HCT116 (cell line): ENCODE measurements around the gene SPARC. TPM values are rescaled to one million over a fixed set of nuclear protein-coding genes. Genes with fewer than 3 reads are reported as not detected.

Experiments used
- ATAC-seq: fragments of 200-7000 bp; cut with Tn5 transposase; 2 replicates; pipeline ENCODE4 v1.9.1; 2020; ENCODE audit warnings: mild to moderate bottlenecking, moderate library complexity
- BruUV-seq: library from RNA; stranded (reverse); fragments of 400-500 nt; replicated peaks from 2 replicates; lab custom pipeline; 2021; lab: Mats Ljungman, UMichigan
- CTCF ChIA-PET: fragments of 300-600 bp; sonication (Branson Sonifier 250); formaldehyde crosslinking; loops from one replicate; lab custom pipeline; 2021; ENCODE audit warnings: antibody characterized with exemption; lab: Charles Lee
- POLR2A ChIA-PET: fragments of 300-600, 350-600 bp; sonication (Branson Sonifier 250); formaldehyde crosslinking; loops from one replicate; lab custom pipeline; 2021; ENCODE audit warnings: antibody characterized with exemption; lab: Charles Lee
- RAD21 ChIA-PET, 2 experiments: fragments of 300-600 bp; sonication (Branson Sonifier 250); formaldehyde crosslinking; loops; one replicate each; lab custom pipeline; 2023; ENCODE audit warnings: low total read pairs in 2 of 2; ENCODE audit not compliant: uncharacterized antibody in 2 of 2, unreplicated experiment in 2 of 2, low non-redundant PET in 1 of 2; lab: Charles Lee
- DNase-seq: peaks from one replicate; pipeline ENCODE4 v3.0.0-alpha.2; 2010; ENCODE audit warnings: low read depth, low spot score
- H2AFZ ChIP-seq: fragments of 200-600 bp; shearing (Covaris generic), sonication (generic); 2 replicates; pipeline ENCODE4 v1.6.1; 2017; ENCODE audit warnings: low read depth, mixed run types, mixed read lengths, antibody characterized with exemption, low read length; ENCODE audit not compliant: poor library complexity, severe bottlenecking
- H3K27ac ChIP-seq: 2 replicates; pipeline ENCODE4 v1.5.1; 2012; ENCODE audit warnings: low read depth, low read length
- H3K27me3 ChIP-seq: fragments of 200-600 bp; sonication (generic); 2 replicates; pipeline ENCODE4 v1.6.1; 2016; ENCODE audit warnings: mixed run types, low read length, mixed read lengths; ENCODE audit not compliant: insufficient read depth
- H3K36me3 ChIP-seq, 2 experiments: fragments of 200-500 bp in 1 of 2; fragments of 200-600 bp in 1 of 2; sonication (Bioruptor generic) in 1 of 2; sonication (generic) in 1 of 2; 2 replicates each; pipeline versions ENCODE4 v1.5.1 to v1.6.1; 2014 to 2016; ENCODE audit warnings: low read length in 2 of 2, inconsistent platforms in 1 of 2, mixed read lengths in 1 of 2, mixed run types in 1 of 2; ENCODE audit not compliant: insufficient read depth in 2 of 2, control insufficient read depth in 1 of 2
- H3K4me1 ChIP-seq, 2 experiments: fragments of 200-600 bp in 1 of 2; sonication (generic) in 1 of 2; 2 replicates each; pipeline versions ENCODE4 v1.5.1 to v1.6.1; 2012 to 2017; ENCODE audit warnings: low read length in 2 of 2, inconsistent platforms in 1 of 2, mild to moderate bottlenecking in 1 of 2, mixed read lengths in 1 of 2, mixed run types in 1 of 2, moderate library complexity in 1 of 2; ENCODE audit not compliant: insufficient read depth in 2 of 2, control insufficient read depth in 1 of 2
- H3K4me2 ChIP-seq: fragments of 200-600 bp; sonication (generic); 2 replicates; pipeline ENCODE4 v1.6.1; 2017; ENCODE audit warnings: mixed run types, low read length, mixed read lengths
- H3K4me3 ChIP-seq, 2 experiments: fragments of 200-600 bp in 1 of 2; sonication (generic) in 1 of 2; replicated peaks in 1 of 2; 2 replicates each; pipeline ENCODE4 v1.5.1; 2011 to 2016; ENCODE audit warnings: low read length in 2 of 2, control low read depth in 1 of 2, low read depth in 1 of 2, mild to moderate bottlenecking in 1 of 2, mixed read lengths in 1 of 2, mixed run types in 1 of 2
- H3K79me2 ChIP-seq: fragments of 200-600 bp; sonication (generic); 2 replicates; pipeline ENCODE4 v1.6.1; 2017; ENCODE audit warnings: mild to moderate bottlenecking, mixed run types, low read length, moderate library complexity, mixed read lengths; ENCODE audit not compliant: insufficient read depth
- H3K9ac ChIP-seq: fragments of 200-600 bp; sonication (generic); 2 replicates; pipeline ENCODE4 v1.6.1; 2016; ENCODE audit warnings: low read length, mixed read lengths
- H3K9me2 ChIP-seq: fragments of 200-600 bp; sonication (generic), shearing (Covaris generic); 2 replicates; pipeline ENCODE4 v1.6.1; 2017; ENCODE audit warnings: mixed run types, mild to moderate bottlenecking, moderate library complexity; ENCODE audit not compliant: insufficient read depth
- H3K9me3 ChIP-seq, 2 experiments: fragments of 200-500 bp in 1 of 2; fragments of 200-600 bp in 1 of 2; sonication (Bioruptor generic) in 1 of 2; sonication (generic) in 1 of 2; 2 replicates each; pipeline ENCODE4 v1.6.1; 2014 to 2017; ENCODE audit warnings: low read length in 2 of 2, mixed read lengths in 2 of 2, inconsistent platforms in 1 of 2, low read depth in 1 of 2, mild to moderate bottlenecking in 1 of 2, mixed run types in 1 of 2, moderate library complexity in 1 of 2; ENCODE audit not compliant: control insufficient read depth in 1 of 2, insufficient read depth in 1 of 2
- H4K20me1 ChIP-seq: fragments of 200-600 bp; sonication (generic), shearing (Covaris generic); 2 replicates; pipeline ENCODE4 v1.6.1; 2017; ENCODE audit warnings: mixed run types, mild to moderate bottlenecking, moderate library complexity; ENCODE audit not compliant: insufficient read depth
- CEBPB ChIP-seq: IDR thresholded peaks from 2 replicates; pipeline ENCODE4 v1.6.1; 2012; ENCODE audit warnings: low read depth
- FOSL1 ChIP-seq: IDR thresholded peaks from 2 replicates; pipeline ENCODE4 v1.6.1; 2012; ENCODE audit warnings: low read depth
- POLR2AphosphoS5 ChIP-seq: IDR thresholded peaks from 2 replicates; pipeline ENCODE4 v1.6.1; 2011; ENCODE audit warnings: mild to moderate bottlenecking, low read depth, low read length, moderate library complexity
- RAD21 ChIP-seq: IDR thresholded peaks from 2 replicates; pipeline ENCODE4 v1.6.1; 2012; ENCODE audit warnings: low read depth, mild to moderate bottlenecking
- SRF ChIP-seq: IDR thresholded peaks from 2 replicates; pipeline ENCODE4 v1.6.1; 2012; ENCODE audit warnings: low read depth
- ZFX ChIP-seq: fragments of 450-650 bp; IDR thresholded peaks from 2 replicates; pipeline ENCODE4 v1.6.1; 2017
- intact Hi-C: fragments of 100-400 bp; cut with micrococcal nuclease; formaldehyde crosslinking; loops from 2 replicates; pipeline ENCODE4 v1.10.0; 2022
- total RNA-seq: library from RNA; stranded (reverse); gene quantifications from one replicate; pipeline ENCODE4 v1.2.1, GENCODE V29; 2021; ENCODE audit not compliant: unreplicated experiment
- TF ChIP-seq, protein P1 (sequence below): IDR thresholded peaks from 2 replicates; pipeline ENCODE4 v1.6.1; 2012; ENCODE audit warnings: low read depth

The SPARC gene
- total RNA-seq, 1 experiment from 2014 or later: 3.0 TPM

GRCh38 chr5:151617841-151618710 lies 68.6 kb downstream of the SPARC start:
- RAD21 ChIA-PET: interaction anchor here in 1 of 2 experiments (1.2 kb wide), 1 partner anchor 34 kb away, joined by 3 read pairs; no protein-coding TSS in a partner anchor
- Histone ChIP-seq H4K20me1 (no peaks in the 10 kb centered on the region), H3K9me2 (no peaks in the 10 kb centered on the region), H3K9me3 (no peaks in the 10 kb centered on the region), H3K4me2 (peak overlapping the region; percentile 45)
- TF ChIP-seq, protein P1, sequence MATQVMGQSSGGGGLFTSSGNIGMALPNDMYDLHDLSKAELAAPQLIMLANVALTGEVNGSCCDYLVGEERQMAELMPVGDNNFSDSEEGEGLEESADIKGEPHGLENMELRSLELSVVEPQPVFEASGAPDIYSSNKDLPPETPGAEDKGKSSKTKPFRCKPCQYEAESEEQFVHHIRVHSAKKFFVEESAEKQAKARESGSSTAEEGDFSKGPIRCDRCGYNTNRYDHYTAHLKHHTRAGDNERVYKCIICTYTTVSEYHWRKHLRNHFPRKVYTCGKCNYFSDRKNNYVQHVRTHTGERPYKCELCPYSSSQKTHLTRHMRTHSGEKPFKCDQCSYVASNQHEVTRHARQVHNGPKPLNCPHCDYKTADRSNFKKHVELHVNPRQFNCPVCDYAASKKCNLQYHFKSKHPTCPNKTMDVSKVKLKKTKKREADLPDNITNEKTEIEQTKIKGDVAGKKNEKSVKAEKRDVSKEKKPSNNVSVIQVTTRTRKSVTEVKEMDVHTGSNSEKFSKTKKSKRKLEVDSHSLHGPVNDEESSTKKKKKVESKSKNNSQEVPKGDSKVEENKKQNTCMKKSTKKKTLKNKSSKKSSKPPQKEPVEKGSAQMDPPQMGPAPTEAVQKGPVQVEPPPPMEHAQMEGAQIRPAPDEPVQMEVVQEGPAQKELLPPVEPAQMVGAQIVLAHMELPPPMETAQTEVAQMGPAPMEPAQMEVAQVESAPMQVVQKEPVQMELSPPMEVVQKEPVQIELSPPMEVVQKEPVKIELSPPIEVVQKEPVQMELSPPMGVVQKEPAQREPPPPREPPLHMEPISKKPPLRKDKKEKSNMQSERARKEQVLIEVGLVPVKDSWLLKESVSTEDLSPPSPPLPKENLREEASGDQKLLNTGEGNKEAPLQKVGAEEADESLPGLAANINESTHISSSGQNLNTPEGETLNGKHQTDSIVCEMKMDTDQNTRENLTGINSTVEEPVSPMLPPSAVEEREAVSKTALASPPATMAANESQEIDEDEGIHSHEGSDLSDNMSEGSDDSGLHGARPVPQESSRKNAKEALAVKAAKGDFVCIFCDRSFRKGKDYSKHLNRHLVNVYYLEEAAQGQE: no peak
- TF ChIP-seq ZFX (no peak), FOSL1 (peak; percentile 21; the same call in 1 of the 2 replicates), RAD21 (no peak), SRF (no peak), CEBPB (no peak), POLR2AphosphoS5 (no peak)
- TF ChIP-seq, all 23 proteins: peak for 1
- ChIA-PET CTCF (interaction anchor here (1.1 to 1.2 kb wide), 2 partner anchors 34 to 94 kb away, joined by 3 to 6 read pairs; no protein-coding TSS in a partner anchor), POLR2A (interaction anchor here (1.0 kb wide), 1 partner anchor 19 kb away, joined by 4 read pairs; no protein-coding TSS in a partner anchor)
- Histone ChIP-seq H3K9ac (0 out of 2 replicates have a peak overlapping the region, but pooled peaks have one; percentile 10), H3K36me3 (no peaks in the 10 kb centered on the region), H3K4me3 (no peak overlapping the region), H3K27me3 (peaks cover 9% of the 10 kb centered on the region; the same call in 1 of the 2 replicates), H2AFZ (no peak overlapping the region), H3K27ac (no peak overlapping the region), H3K79me2 (no peaks in the 10 kb centered on the region), H3K4me1 (peaks cover 33 to 45% of the 10 kb centered on the region in 2 experiments)
- intact Hi-C loops: no loop called here
- peak; percentile 24; the same call in 1 of the 2 replicates for ATAC-seq
- peak; percentile 7 for DNase-seq
- BruUV-seq: no TSS peak
